Tibial artery (tissue), 4 donors: ENCODE data around the gene OR51E2.
"Not testable (repeated sequence)": the region's sequence is repeated elsewhere in the genome, so short reads cannot be mapped to it uniquely, and the experiment has no call there.

ENCODE experiments used
- DNase-seq, 2 donors: peaks; one replicate each; pipeline ENCODE4 v3.0.0-alpha.2; 2019
- H3K27ac ChIP-seq, 2 donors: fragments of 200-600 bp; sonication (generic) in 1 of 2; 1 replicate in 1 of 2; 2 replicates in 1 of 2; pipeline ENCODE4 v1.5.1; 2018 to 2019; ENCODE audit warnings: mild to moderate bottlenecking in 1 of 2
- H3K27me3 ChIP-seq, 2 donors: fragments of 200-600 bp; sonication (generic) in 1 of 2; one replicate each; pipeline versions ENCODE4 v1.5.1 to v1.6.0; 2016 to 2019
- H3K36me3 ChIP-seq, 3 donors: fragments of 200-600 bp; sonication (generic) in 2 of 3; one replicate each; pipeline ENCODE4 v1.5.1; 2016 to 2019; ENCODE audit warnings: mild to moderate bottlenecking in 2 of 3
- H3K4me1 ChIP-seq, 4 donors: fragments of 200-600 bp; sonication (generic) in 2 of 4; 1 replicate in 3 of 4; 2 replicates in 1 of 4; pipeline ENCODE4 v1.5.1; 2016 to 2019
- H3K4me3 ChIP-seq, 2 donors: fragments of 200-600 bp; sonication (generic) in 1 of 2; 1 replicate in 1 of 2; 2 replicates in 1 of 2; pipeline ENCODE4 v1.5.1; 2018 to 2019; ENCODE audit warnings: mild to moderate bottlenecking in 2 of 2
- H3K9me3 ChIP-seq, 3 donors: fragments of 200-600 bp; sonication (generic) in 1 of 3; one replicate each; pipeline ENCODE4 v1.5.1; 2016 to 2019
- CTCF ChIP-seq, 2 experiments: fragments of 200-600 bp in 1 of 2; fragments of 450-650 bp in 1 of 2; IDR thresholded peaks; one replicate each; pipeline ENCODE4 v1.5.1; 2017 to 2019; ENCODE audit warnings: antibody characterized with exemption in 2 of 2, mild to moderate bottlenecking in 1 of 2, moderate library complexity in 1 of 2
- intact Hi-C: fragments of 100-400 bp; cut with DNase I; formaldehyde crosslinking; loops from one replicate; pipeline ENCODE4 v1.15.0; 2023; ENCODE audit warnings: low total_unique reads

Gene OR51E2

GRCh38 chr11:4697585-4697984, at the start of gene OR51E2:
TSS of gene OR51E2 (minus strand) at chr11:4697853. CDS start at chr11:4682711, 15,142 bp downstream.
- H3K4me1 ChIP-seq, result peaks cover 0 to 3% (median 0%) of the 10 kb centered on the region in 4 donors
- intact Hi-C loops, result no loop called here
- no peaks in the 10 kb centered on the region for H3K9me3 ChIP-seq
- DNase-seq, result peak in 1 of 2 donors; percentile 66
- no peak for TF ChIP-seq CTCF (IDR thresholded peaks at IDR 0.05)
- H3K27ac ChIP-seq, result peak within 1 kb of the TSS; percentile 59 to 65
- H3K4me3 ChIP-seq, result peak within 1 kb of the TSS; percentile 42 to 43
- H3K27me3 ChIP-seq, result no peaks in the 10 kb centered on the region
- H3K36me3 ChIP-seq, result no peaks in the 10 kb centered on the region

GRCh38 chr11:4740735-4741134, 43.1 kb upstream of the OR51E2 start:
- Histone ChIP-seq H3K4me1 (no peaks in the 10 kb centered on the region), H3K4me3 (no peak overlapping the region), H3K27ac (no peak overlapping the region), H3K36me3 (no peaks in the 10 kb centered on the region), H3K27me3 (no peaks in the 10 kb centered on the region), H3K9me3 (no peaks in the 10 kb centered on the region)
- TF ChIP-seq CTCF (IDR thresholded peaks at IDR 0.05), result no peak
- intact Hi-C loops, result no loop called here
- no peak for DNase-seq

- no peaks in the 10 kb centered on the region for H3K36me3 ChIP-seq
- intact Hi-C loops, result no loop called here
- H3K27me3 ChIP-seq, result no peaks in the 10 kb centered on the region
- H3K4me1 ChIP-seq, result no peaks in the 10 kb centered on the region
- TF ChIP-seq CTCF (IDR thresholded peaks at IDR 0.05), result no peak
- H3K4me3 ChIP-seq, result no peak overlapping the region
- no peaks in the 10 kb centered on the region for H3K9me3 ChIP-seq
- no peak for DNase-seq
- H3K27ac ChIP-seq, result no peak overlapping the region
Observed at GRCh38 chr11:4727171-4727570, 29.5 kb upstream of the OR51E2 start.

- H3K27me3 ChIP-seq, H3K9me3 ChIP-seq, DNase-seq, H3K4me1 ChIP-seq, intact Hi-C loops, H3K36me3 ChIP-seq, H3K27ac ChIP-seq, H3K4me3 ChIP-seq: not testable (repeated sequence)
Observed at GRCh38 chr11:4722616-4723534, 25.2 kb upstream of the OR51E2 start.

GRCh38 chr11:4714300-4714699, 16.6 kb upstream of the OR51E2 start:
- no peak for DNase-seq
- H3K27ac ChIP-seq, result no peak overlapping the region
- no peaks in the 10 kb centered on the region for H3K27me3 ChIP-seq
- intact Hi-C loops, result no loop called here
- H3K4me1 ChIP-seq, result peaks cover 0 to 4% (median 0%) of the 10 kb centered on the region in 4 donors
- H3K4me3 ChIP-seq, result no peak overlapping the region
- H3K36me3 ChIP-seq, result no peaks in the 10 kb centered on the region
- no peak for TF ChIP-seq CTCF (IDR thresholded peaks at IDR 0.05)
- no peaks in the 10 kb centered on the region for H3K9me3 ChIP-seq

GRCh38 chr11:4713241-4713640, 15.6 kb upstream of the OR51E2 start:
- no peak for TF ChIP-seq CTCF (IDR thresholded peaks at IDR 0.05)

More at GRCh38 chr11:4713241-4713640, 15.6 kb upstream of the OR51E2 start:
- intact Hi-C loops, result no loop called here
- Histone ChIP-seq H3K9me3 (no peaks in the 10 kb centered on the region), H3K27ac (no peak overlapping the region), H3K36me3 (no peaks in the 10 kb centered on the region), H3K4me1 (peaks cover 0 to 4% (median 0%) of the 10 kb centered on the region in 4 donors), H3K27me3 (no peaks in the 10 kb centered on the region), H3K4me3 (no peak overlapping the region)
- no peak for DNase-seq
